Effector memory CD4-positive, alpha-beta T cell (primary cell): ENCODE results near the gene HSD17B11.

Experiments used
- DNase-seq, 3 donors: peaks; one replicate each; pipeline ENCODE4 v3.0.0-alpha.2; 2020
- H3K27ac ChIP-seq: 2 replicates; pipeline ENCODE4 v1.7.0; 2013; ENCODE audit warnings: mild to moderate bottlenecking, low read length, moderate library complexity; ENCODE audit not compliant: insufficient read depth, poor library complexity, severe bottlenecking
- H3K27me3 ChIP-seq: replicated peaks from 2 replicates; pipeline ENCODE4 v1.7.0; 2013; ENCODE audit warnings: mild to moderate bottlenecking, low read length; ENCODE audit not compliant: insufficient read depth, control insufficient read depth, poor library complexity, severe bottlenecking
- H3K36me3 ChIP-seq: 2 replicates; pipeline ENCODE4 v1.7.0; 2013; ENCODE audit warnings: mild to moderate bottlenecking, low read length, moderate library complexity; ENCODE audit not compliant: control insufficient read depth, insufficient read depth
- H3K4me1 ChIP-seq: 2 replicates; pipeline ENCODE4 v1.7.0; 2013; ENCODE audit warnings: low read length, mild to moderate bottlenecking; ENCODE audit not compliant: control insufficient read depth, insufficient read depth, poor library complexity, severe bottlenecking
- H3K4me3 ChIP-seq: 2 replicates; pipeline ENCODE4 v1.7.0; 2013; ENCODE audit warnings: low read length, low read depth, mild to moderate bottlenecking; ENCODE audit not compliant: insufficient read depth, poor library complexity, severe bottlenecking
- H3K9me3 ChIP-seq: 2 replicates; pipeline ENCODE4 v1.7.0; 2013; ENCODE audit warnings: mild to moderate bottlenecking, low read length, moderate library complexity; ENCODE audit not compliant: control insufficient read depth

HSD17B11 gene

GRCh38 chr4:87366521-87367162, 24.3 kb downstream of the HSD17B11 start:
- H3K27me3 ChIP-seq: no peaks in the 10 kb centered on the region
- H3K4me1 ChIP-seq: no peaks in the 10 kb centered on the region
- DNase-seq: no peak
- no peak overlapping the region for H3K4me3 ChIP-seq
- no peaks in the 10 kb centered on the region for H3K9me3 ChIP-seq
- H3K27ac ChIP-seq: no peak overlapping the region
- H3K36me3 ChIP-seq: peaks cover 54% of the 10 kb centered on the region

- Histone ChIP-seq H3K36me3 (peaks cover 47% of the 10 kb centered on the region), H3K27me3 (no peaks in the 10 kb centered on the region), H3K27ac (no peak overlapping the region), H3K9me3 (no peaks in the 10 kb centered on the region), H3K4me1 (no peaks in the 10 kb centered on the region), H3K4me3 (no peak overlapping the region)
- DNase-seq: no peak
Observed at GRCh38 chr4:87365348-87365747, 25.6 kb downstream of the HSD17B11 start.

GRCh38 chr4:87363552-87363951, 27.4 kb downstream of the HSD17B11 start:
- Histone ChIP-seq H3K9me3 (no peaks in the 10 kb centered on the region), H3K4me3 (no peak overlapping the region), H3K36me3 (peaks cover 43% of the 10 kb centered on the region), H3K27ac (no peak overlapping the region), H3K27me3 (no peaks in the 10 kb centered on the region), H3K4me1 (no peaks in the 10 kb centered on the region)
- DNase-seq: no peak

GRCh38 chr4:87360338-87360935, 30.6 kb downstream of the HSD17B11 start:
- no peaks in the 10 kb centered on the region for H3K27me3 ChIP-seq
- no peak overlapping the region for H3K4me3 ChIP-seq
- H3K36me3 ChIP-seq: peaks cover 47% of the 10 kb centered on the region
- no peaks in the 10 kb centered on the region for H3K4me1 ChIP-seq
- no peak overlapping the region for H3K27ac ChIP-seq
- DNase-seq: no peak
- no peaks in the 10 kb centered on the region for H3K9me3 ChIP-seq

- no peak for DNase-seq
- H3K36me3 ChIP-seq: peaks cover 46% of the 10 kb centered on the region
Observed at GRCh38 chr4:87359258-87359657, 31.7 kb downstream of the HSD17B11 start.

GRCh38 chr4:87356832-87357526, 34.0 kb downstream of the HSD17B11 start:
- Histone ChIP-seq H3K4me1 (no peaks in the 10 kb centered on the region), H3K27ac (no peak overlapping the region), H3K36me3 (peaks cover 34% of the 10 kb centered on the region), H3K4me3 (no peak overlapping the region), H3K9me3 (no peaks in the 10 kb centered on the region), H3K27me3 (no peaks in the 10 kb centered on the region)
- DNase-seq: no peak

More at GRCh38 chr4:87359258-87359657, 31.7 kb downstream of the HSD17B11 start:
- Histone ChIP-seq H3K4me3 (no peak overlapping the region), H3K27me3 (no peaks in the 10 kb centered on the region), H3K27ac (no peak overlapping the region), H3K4me1 (no peaks in the 10 kb centered on the region), H3K9me3 (no peaks in the 10 kb centered on the region)

- H3K27ac ChIP-seq: no peak overlapping the region
- no peak for DNase-seq
- peaks cover 31% of the 10 kb centered on the region for H3K36me3 ChIP-seq
- H3K9me3 ChIP-seq: no peaks in the 10 kb centered on the region
- no peaks in the 10 kb centered on the region for H3K27me3 ChIP-seq
- no peaks in the 10 kb centered on the region for H3K4me1 ChIP-seq
- no peak overlapping the region for H3K4me3 ChIP-seq
Observed at GRCh38 chr4:87354168-87355102, 36.6 kb downstream of the HSD17B11 start.

- Histone ChIP-seq H3K27me3 (no peaks in the 10 kb centered on the region), H3K27ac (no peak overlapping the region), H3K36me3 (peaks cover 31% of the 10 kb centered on the region), H3K4me3 (no peak overlapping the region), H3K9me3 (no peaks in the 10 kb centered on the region), H3K4me1 (no peaks in the 10 kb centered on the region)
- peak in 1 of 3 donors; percentile 12 for DNase-seq
Observed at GRCh38 chr4:87353592-87353991, 37.4 kb downstream of the HSD17B11 start.

- Histone ChIP-seq H3K4me3 (no peak overlapping the region), H3K4me1 (no peaks in the 10 kb centered on the region), H3K36me3 (peaks cover 33% of the 10 kb centered on the region), H3K9me3 (no peaks in the 10 kb centered on the region), H3K27me3 (no peaks in the 10 kb centered on the region), H3K27ac (no peak overlapping the region)
- no peak for DNase-seq
Observed at GRCh38 chr4:87345139-87345538, 45.8 kb downstream of the HSD17B11 start.
